ENCODE results near the gene ANKRD18B. TPM values are rescaled to one million over a fixed set of nuclear protein-coding genes. Genes with fewer than 3 reads are reported as not detected.
"Not testable (repeated sequence)": the region's sequence is repeated elsewhere in the genome, so short reads cannot be mapped to it uniquely, and the experiment has no call there.

Gene ANKRD18B
- total and polyA plus RNA-seq, 8 donors = 0.51 to 1.7 (median 0.70) TPM; not detected in 2

- intact Hi-C loops (cut with DNase I); FAIRE-seq; H3K4me1 ChIP-seq; DNase-seq; H3K36me3 ChIP-seq; H3K27ac ChIP-seq; H3K4me3 ChIP-seq; H3K9me3 ChIP-seq; H3K27me3 ChIP-seq; ATAC-seq: not testable (repeated sequence)
- 58 to 65% methylated on average over 2 of the region's 2 CpGs for WGBS, 2 donors
Observed at GRCh38 chr9:33515342-33515995, 8.6 kb upstream of the ANKRD18B start.

DNA sequence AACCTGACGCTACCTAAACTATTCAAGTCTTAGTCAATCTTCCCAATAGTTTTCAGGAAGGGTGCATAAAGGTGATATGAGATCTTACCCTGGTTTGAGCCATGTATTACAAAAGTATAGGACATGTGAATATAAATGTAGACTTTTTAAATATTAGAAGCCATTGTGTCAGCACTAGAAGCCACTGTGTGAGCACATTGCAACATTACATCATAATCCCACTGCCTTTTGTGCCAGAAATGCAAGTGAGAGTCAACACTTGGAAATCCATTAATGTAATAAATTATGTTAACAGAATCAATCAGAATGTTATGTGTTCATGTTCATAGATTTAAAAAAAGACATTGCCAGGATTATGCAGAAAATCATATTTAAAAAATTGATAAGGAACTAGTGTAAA is 7.7 kb upstream of the ANKRD18B start:
- H3K36me3 ChIP-seq; H3K27ac ChIP-seq; H3K4me1 ChIP-seq; H3K4me3 ChIP-seq; H3K9me3 ChIP-seq; DNase-seq; ATAC-seq; intact Hi-C loops (cut with DNase I); H3K27me3 ChIP-seq; FAIRE-seq: not testable (repeated sequence)
- WGBS, 2 donors = 67 to 89% methylated on average over 1 of the region's 1 CpG

DNA sequence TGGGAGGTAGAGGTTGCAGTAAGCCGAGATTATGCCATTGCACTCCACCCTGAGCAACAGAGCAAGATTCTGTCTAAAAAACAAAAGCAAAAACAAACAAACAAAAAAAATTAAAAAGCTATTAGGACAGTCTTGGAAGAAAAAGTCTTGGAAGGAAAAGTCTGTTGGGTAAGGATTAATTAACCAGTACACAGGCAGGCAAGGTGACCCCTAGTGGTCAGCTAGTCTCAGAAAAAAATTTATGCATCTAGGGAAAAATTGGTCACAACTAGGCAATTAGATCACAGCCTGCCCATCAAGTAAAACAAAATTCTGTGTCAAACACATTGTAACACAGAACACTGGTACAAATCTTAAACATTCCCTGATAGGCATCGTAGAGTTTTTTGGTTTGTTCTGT is 6.7 kb upstream of the ANKRD18B start:
- Histone ChIP-seq H3K27ac (no peak overlapping the region), H3K9me3 (no peaks in the 10 kb centered on the region), H3K36me3 (no peaks in the 10 kb centered on the region), H3K4me1 (no peaks in the 10 kb centered on the region), H3K4me3 (no peak overlapping the region), H3K27me3 (peaks cover 0 to 7% (median 0%) of the 10 kb centered on the region in 4 donors)
- ATAC-seq = peak; percentile 53 to 86 (median 82)
- DNase-seq = peak in 2 of 6 donors; percentile 12 to 23
- intact Hi-C loops (cut with DNase I) = no loop called here
- TF ChIP-seq, protein P1, sequence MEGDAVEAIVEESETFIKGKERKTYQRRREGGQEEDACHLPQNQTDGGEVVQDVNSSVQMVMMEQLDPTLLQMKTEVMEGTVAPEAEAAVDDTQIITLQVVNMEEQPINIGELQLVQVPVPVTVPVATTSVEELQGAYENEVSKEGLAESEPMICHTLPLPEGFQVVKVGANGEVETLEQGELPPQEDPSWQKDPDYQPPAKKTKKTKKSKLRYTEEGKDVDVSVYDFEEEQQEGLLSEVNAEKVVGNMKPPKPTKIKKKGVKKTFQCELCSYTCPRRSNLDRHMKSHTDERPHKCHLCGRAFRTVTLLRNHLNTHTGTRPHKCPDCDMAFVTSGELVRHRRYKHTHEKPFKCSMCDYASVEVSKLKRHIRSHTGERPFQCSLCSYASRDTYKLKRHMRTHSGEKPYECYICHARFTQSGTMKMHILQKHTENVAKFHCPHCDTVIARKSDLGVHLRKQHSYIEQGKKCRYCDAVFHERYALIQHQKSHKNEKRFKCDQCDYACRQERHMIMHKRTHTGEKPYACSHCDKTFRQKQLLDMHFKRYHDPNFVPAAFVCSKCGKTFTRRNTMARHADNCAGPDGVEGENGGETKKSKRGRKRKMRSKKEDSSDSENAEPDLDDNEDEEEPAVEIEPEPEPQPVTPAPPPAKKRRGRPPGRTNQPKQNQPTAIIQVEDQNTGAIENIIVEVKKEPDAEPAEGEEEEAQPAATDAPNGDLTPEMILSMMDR (IDR thresholded peaks at IDR 0.05) = peak in 3 of 4 donors; percentile 29 to 66 (median 47)
- WGBS, 2 donors = 57 to 67% methylated on average over 2 of the region's 2 CpGs
- FAIRE-seq = no peak

DNA sequence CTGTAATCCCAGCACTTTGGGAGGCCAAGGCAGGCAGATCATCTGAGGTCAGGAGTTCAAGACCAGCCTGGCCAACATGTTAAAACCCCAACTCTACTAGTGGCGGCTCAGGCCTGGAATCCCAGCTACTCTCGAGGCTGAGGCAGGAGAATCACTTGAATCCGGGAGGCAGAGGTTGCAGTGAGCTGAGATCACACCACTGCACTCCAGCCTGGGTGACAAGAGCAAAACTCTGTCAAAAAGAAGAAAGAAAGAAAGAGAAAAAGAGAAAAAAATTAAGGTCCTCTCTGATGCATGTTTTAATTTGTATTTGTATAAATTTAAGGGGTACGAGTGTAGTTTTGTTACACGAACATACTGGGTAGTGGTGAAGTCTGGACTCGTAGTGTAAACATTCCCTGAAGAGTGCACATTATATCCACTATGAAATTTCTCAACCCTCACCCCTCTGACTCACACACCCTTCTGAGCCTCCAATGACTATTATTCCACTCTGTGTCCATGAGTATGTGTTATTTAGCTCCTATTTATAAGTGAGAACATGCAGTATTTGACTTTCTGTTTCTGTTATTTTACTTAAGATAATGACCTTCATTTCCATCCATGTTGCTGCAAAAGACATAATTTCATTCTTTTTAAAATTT is 6.0 kb upstream of the ANKRD18B start:
- intact Hi-C loops (cut with DNase I); H3K9me3 ChIP-seq; H3K4me1 ChIP-seq; ATAC-seq; DNase-seq; H3K27me3 ChIP-seq; H3K4me3 ChIP-seq; FAIRE-seq; H3K36me3 ChIP-seq; H3K27ac ChIP-seq: not testable (repeated sequence)
- WGBS, 2 donors = 27 to 39% methylated on average over 6 of the region's 6 CpGs

GRCh38 chr9:33521861-33522260 is 2.2 kb upstream of the ANKRD18B start:
- H3K9me3 ChIP-seq; H3K36me3 ChIP-seq; H3K4me1 ChIP-seq; DNase-seq; FAIRE-seq; ATAC-seq; intact Hi-C loops (cut with DNase I); H3K4me3 ChIP-seq; H3K27ac ChIP-seq: not testable (repeated sequence)
- peaks cover 0 to 28% (median under 1%) of the 10 kb centered on the region in 4 donors for H3K27me3 ChIP-seq
- WGBS, 2 donors = 47 to 63% methylated on average over 6 of the region's 6 CpGs

- TF ChIP-seq, protein P1 (IDR thresholded peaks at IDR 0.05) = no peak
- 2 to 3% methylated on average over 43 to 45 of the region's 45 CpGs for WGBS, 2 donors
- H3K4me1 ChIP-seq = peaks cover 0 to 3% (median 0%) of the 10 kb centered on the region in 3 donors
- peak in 2 of 6 donors; percentile 55 to 69 for DNase-seq
- peak overlapping the region in 3 of 4 donors; percentile 7 to 49 (median 26) for H3K4me3 ChIP-seq
- H3K9me3 ChIP-seq = no peaks in the 10 kb centered on the region
- peaks cover 0 to 34% (median 1%) of the 10 kb centered on the region in 4 donors for H3K27me3 ChIP-seq
- ATAC-seq = peak in 3 of 4 donors; percentile 52 to 62 (median 61)
- intact Hi-C loops (cut with DNase I) = no loop called here
- H3K27ac ChIP-seq = no peak overlapping the region
- FAIRE-seq = no peak
- no peaks in the 10 kb centered on the region for H3K36me3 ChIP-seq
Observed at GRCh38 chr9:33524306-33524947, 376 bp downstream of the ANKRD18B start.

- H3K9me3 ChIP-seq; H3K36me3 ChIP-seq; H3K4me3 ChIP-seq; H3K4me1 ChIP-seq; H3K27ac ChIP-seq; intact Hi-C loops (cut with DNase I); DNase-seq; FAIRE-seq; ATAC-seq: not testable (repeated sequence)
- H3K27me3 ChIP-seq = peaks cover 0 to 35% (median 1%) of the 10 kb centered on the region in 4 donors
Observed at GRCh38 chr9:33528069-33528468, 4.0 kb downstream of the ANKRD18B start.

GRCh38 chr9:33533958-33534357 is 9.9 kb downstream of the ANKRD18B start:
- H3K27me3 ChIP-seq; FAIRE-seq; H3K9me3 ChIP-seq; H3K36me3 ChIP-seq; H3K27ac ChIP-seq; H3K4me1 ChIP-seq; DNase-seq; ATAC-seq; intact Hi-C loops (cut with DNase I); H3K4me3 ChIP-seq: not testable (repeated sequence)
- 41 to 50% methylated on average over 3 of the region's 3 CpGs for WGBS, 2 donors
